Stimulated activated naive B cell treated with anti-CD40 and anti-IgM and Interleukin-4, amounts not matched to agents 10 μg/mL and 1 μg/mL and 100 μg/mL, for 72 hours (primary cell): Measurements from ENCODE around the gene SHROOM3.
A peak's percentile ranks its signal among the peaks of the same experiment; 100 is the strongest.
"Not testable (repeated sequence)": the region's sequence is repeated elsewhere in the genome, so short reads cannot be mapped to it uniquely, and the experiment has no call there.

Experiments used
- ATAC-seq, 2 donors: fragments of 150-1000 bp; cut with Tn5 transposase; replicated peaks; 2 replicates each; pipeline ENCODE4 v1.10.0; 2021; ENCODE audit warnings: moderate library complexity in 1 of 2
- DNase-seq: peaks from one replicate; pipeline ENCODE4 v3.0.0; 2021
- H3K27ac Mint-ChIP-seq: one replicate; pipeline ENCODE4 v1.8.0; 2022; ENCODE audit warnings: mild to moderate bottlenecking, mixed read lengths
- H3K27me3 Mint-ChIP-seq, 2 donors: one replicate each; pipeline ENCODE4 v1.8.0; 2022; ENCODE audit warnings: mixed read lengths in 2 of 2
- H3K36me3 Mint-ChIP-seq, 2 donors: one replicate each; pipeline ENCODE4 v1.8.0; 2022; ENCODE audit warnings: mixed read lengths in 2 of 2, mild to moderate bottlenecking in 1 of 2
- H3K4me1 Mint-ChIP-seq, 2 donors: one replicate each; pipeline ENCODE4 v1.8.0; 2022; ENCODE audit warnings: mixed read lengths in 2 of 2, mild to moderate bottlenecking in 1 of 2
- H3K4me3 Mint-ChIP-seq, 2 donors: one replicate each; pipeline ENCODE4 v1.8.0; 2022; ENCODE audit warnings: mild to moderate bottlenecking in 2 of 2, mixed read lengths in 2 of 2, moderate library complexity in 1 of 2
- H3K9me3 Mint-ChIP-seq, 2 donors: one replicate each; pipeline ENCODE4 v1.8.0; 2022; ENCODE audit warnings: mixed read lengths in 2 of 2, mild to moderate bottlenecking in 1 of 2

Gene SHROOM3

GRCh38 chr4:76712564-76712963 lies 277.5 kb downstream of the SHROOM3 start:
- Mint-ChIP-seq H3K4me1 (peaks cover 6 to 16% of the 10 kb centered on the region in 2 donors), H3K9me3 (no peaks in the 10 kb centered on the region), H3K4me3 (no peak overlapping the region), H3K27me3 (no peaks in the 10 kb centered on the region), H3K36me3 (no peaks in the 10 kb centered on the region), H3K27ac (no peak overlapping the region)
- DNase-seq (no peak), ATAC-seq (no peak)

DNA sequence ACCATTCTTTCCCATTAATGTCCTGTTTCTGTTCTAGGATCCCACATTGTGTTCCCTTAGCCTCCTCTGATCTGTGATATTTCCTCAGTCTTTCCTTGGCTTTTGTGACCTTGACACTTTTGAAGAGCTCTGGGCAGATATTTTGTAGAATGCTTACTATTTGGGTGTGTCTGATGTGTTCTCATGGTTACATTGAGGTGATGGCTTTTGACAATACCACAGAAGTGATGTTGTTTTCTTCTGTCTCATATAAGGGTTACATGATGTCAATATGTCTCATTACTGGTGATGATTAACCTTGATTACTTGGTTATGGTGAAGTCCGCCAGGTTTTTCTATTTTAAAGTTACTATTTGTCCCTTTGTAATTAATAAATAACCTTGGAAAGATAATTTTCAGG lies 279.2 kb downstream of the SHROOM3 start:
- DNase-seq (no peak), ATAC-seq (no peak)
- Mint-ChIP-seq H3K9me3 (no peaks in the 10 kb centered on the region), H3K27me3 (no peaks in the 10 kb centered on the region), H3K4me3 (no peak overlapping the region), H3K36me3 (no peaks in the 10 kb centered on the region), H3K27ac (no peak overlapping the region), H3K4me1 (peaks cover 6 to 16% of the 10 kb centered on the region in 2 donors)

GRCh38 chr4:76716020-76716419 lies 281.0 kb downstream of the SHROOM3 start:
- Mint-ChIP-seq H3K9me3 (no peaks in the 10 kb centered on the region), H3K36me3 (no peaks in the 10 kb centered on the region), H3K4me3 (no peak overlapping the region), H3K27me3 (no peaks in the 10 kb centered on the region), H3K27ac (no peak overlapping the region), H3K4me1 (peaks cover 6 to 16% of the 10 kb centered on the region in 2 donors)
- no peak for DNase-seq
- ATAC-seq = no peak

GRCh38 chr4:76716658-76717057 lies 281.6 kb downstream of the SHROOM3 start:
- DNase-seq (no peak), ATAC-seq (no peak)
- Mint-ChIP-seq H3K4me1 (peaks cover 6 to 16% of the 10 kb centered on the region in 2 donors), H3K27me3 (no peaks in the 10 kb centered on the region), H3K4me3 (no peak overlapping the region), H3K27ac (no peak overlapping the region), H3K9me3 (no peaks in the 10 kb centered on the region), H3K36me3 (no peaks in the 10 kb centered on the region)

- Mint-ChIP-seq H3K9me3 (no peaks in the 10 kb centered on the region), H3K27me3 (no peaks in the 10 kb centered on the region), H3K4me1 (peaks cover 6 to 16% of the 10 kb centered on the region in 2 donors), H3K4me3 (no peak overlapping the region), H3K36me3 (no peaks in the 10 kb centered on the region), H3K27ac (no peak overlapping the region)
- DNase-seq (no peak), ATAC-seq (no peak)
Measured at GRCh38 chr4:76717431-76717830, 282.4 kb downstream of the SHROOM3 start.

DNA sequence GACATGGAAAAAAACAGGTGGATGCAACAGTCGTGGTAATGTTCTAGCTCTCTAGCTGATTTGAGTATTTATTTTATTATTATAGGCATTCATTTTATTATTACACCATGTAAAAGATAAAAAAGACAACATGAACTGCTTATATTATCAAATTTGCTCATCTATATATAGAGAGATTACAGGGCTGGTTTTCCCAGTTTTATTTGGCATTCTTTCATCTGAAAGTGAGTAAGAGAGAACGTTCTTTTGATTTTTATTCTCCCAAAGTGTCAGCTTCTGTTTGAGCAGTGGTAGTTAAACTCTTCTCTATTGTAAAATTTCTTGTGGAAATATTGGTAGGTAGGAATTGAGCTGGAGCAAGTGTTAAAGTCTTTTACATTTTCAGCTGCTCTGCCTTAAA lies 283.0 kb downstream of the SHROOM3 start:
- ATAC-seq (no peak), DNase-seq (no peak)
- Mint-ChIP-seq H3K4me3 (no peak overlapping the region), H3K27me3 (no peaks in the 10 kb centered on the region), H3K9me3 (no peaks in the 10 kb centered on the region), H3K27ac (no peak overlapping the region), H3K4me1 (peaks cover 6 to 16% of the 10 kb centered on the region in 2 donors), H3K36me3 (no peaks in the 10 kb centered on the region)

GRCh38 chr4:76718831-76719230 lies 283.8 kb downstream of the SHROOM3 start:
- no peaks in the 10 kb centered on the region for H3K27me3 Mint-ChIP-seq
- H3K9me3 Mint-ChIP-seq = no peaks in the 10 kb centered on the region
- H3K36me3 Mint-ChIP-seq = no peaks in the 10 kb centered on the region
- H3K27ac Mint-ChIP-seq = no peak overlapping the region
- no peak for ATAC-seq
- peaks cover 8 to 23% of the 10 kb centered on the region in 2 donors for H3K4me1 Mint-ChIP-seq
- no peak for DNase-seq
- no peak overlapping the region for H3K4me3 Mint-ChIP-seq

DNA sequence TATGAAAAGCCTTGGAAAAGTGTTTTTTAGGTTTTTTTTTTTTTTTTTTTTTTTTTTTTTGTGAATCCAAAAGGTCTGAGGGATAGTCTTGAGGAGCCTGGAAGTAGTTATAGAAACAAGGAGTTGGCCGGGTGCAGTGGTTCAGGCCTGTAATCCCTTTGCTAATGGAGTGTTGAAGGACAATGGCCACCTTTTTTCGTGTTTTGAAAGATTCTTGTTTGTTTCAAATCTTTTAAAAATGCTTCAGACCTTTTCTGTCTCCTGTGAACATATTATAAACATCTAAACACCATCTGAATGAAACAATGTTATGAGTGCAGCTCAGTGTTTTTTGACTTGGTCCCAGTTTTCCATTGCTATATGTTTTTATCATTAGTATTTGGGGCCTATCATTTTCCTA lies 285.1 kb downstream of the SHROOM3 start:
- H3K36me3 Mint-ChIP-seq = no peaks in the 10 kb centered on the region
- DNase-seq (no peak), ATAC-seq (no peak)
- H3K27me3 Mint-ChIP-seq = no peaks in the 10 kb centered on the region
- H3K27ac Mint-ChIP-seq = no peak overlapping the region
- no peaks in the 10 kb centered on the region for H3K9me3 Mint-ChIP-seq
- H3K4me1 Mint-ChIP-seq = peaks cover 8 to 23% of the 10 kb centered on the region in 2 donors
- no peak overlapping the region for H3K4me3 Mint-ChIP-seq

DNA sequence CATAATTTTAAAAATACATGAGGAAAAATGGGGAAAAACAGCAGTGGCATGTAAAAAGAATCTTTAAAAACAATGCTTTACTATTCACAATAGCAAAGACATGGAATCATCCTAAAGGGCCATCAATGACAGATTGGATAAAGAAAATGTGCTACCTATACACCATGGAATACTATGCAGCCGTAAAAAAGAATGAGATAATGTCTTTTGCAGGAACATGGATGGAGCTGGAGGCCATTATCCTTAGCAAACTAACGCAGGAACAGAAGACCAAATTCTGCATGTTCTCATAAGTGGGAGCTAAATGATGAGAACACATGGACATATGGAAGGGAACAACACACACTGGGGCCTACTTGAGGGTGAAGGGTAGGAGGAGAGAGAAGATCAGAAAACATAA lies 287.1 kb downstream of the SHROOM3 start:
- peaks cover 5 to 10% of the 10 kb centered on the region in 2 donors for H3K4me1 Mint-ChIP-seq
- not testable (repeated sequence) for H3K9me3 Mint-ChIP-seq, H3K27me3 Mint-ChIP-seq, H3K36me3 Mint-ChIP-seq, ATAC-seq, H3K4me3 Mint-ChIP-seq, H3K27ac Mint-ChIP-seq, DNase-seq

DNA sequence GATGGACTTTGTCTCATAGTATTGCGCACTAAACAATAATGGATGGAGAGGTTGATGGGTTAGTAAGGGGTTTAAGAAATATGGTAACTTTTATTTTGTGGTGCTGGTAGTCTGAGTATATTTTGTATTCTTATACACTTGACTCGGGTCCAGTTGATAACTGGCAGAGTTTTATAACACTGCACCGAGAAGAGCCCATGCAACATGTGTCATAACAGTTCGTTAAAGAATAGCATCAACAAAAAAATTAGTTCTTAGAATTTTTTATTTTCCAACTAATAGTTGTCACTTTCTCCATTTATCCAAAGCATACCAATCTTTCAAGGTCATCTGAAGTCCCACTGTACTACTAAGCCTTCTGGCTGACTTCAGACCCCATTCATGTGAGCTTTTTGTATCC lies 287.8 kb downstream of the SHROOM3 start:
- Mint-ChIP-seq H3K4me3 (no peak overlapping the region), H3K36me3 (no peaks in the 10 kb centered on the region), H3K27me3 (peaks cover 0 to 5% of the 10 kb centered on the region in 2 donors), H3K9me3 (no peaks in the 10 kb centered on the region), H3K27ac (no peak overlapping the region), H3K4me1 (peaks cover 2 to 7% of the 10 kb centered on the region in 2 donors)
- DNase-seq (no peak), ATAC-seq (no peak)

DNA sequence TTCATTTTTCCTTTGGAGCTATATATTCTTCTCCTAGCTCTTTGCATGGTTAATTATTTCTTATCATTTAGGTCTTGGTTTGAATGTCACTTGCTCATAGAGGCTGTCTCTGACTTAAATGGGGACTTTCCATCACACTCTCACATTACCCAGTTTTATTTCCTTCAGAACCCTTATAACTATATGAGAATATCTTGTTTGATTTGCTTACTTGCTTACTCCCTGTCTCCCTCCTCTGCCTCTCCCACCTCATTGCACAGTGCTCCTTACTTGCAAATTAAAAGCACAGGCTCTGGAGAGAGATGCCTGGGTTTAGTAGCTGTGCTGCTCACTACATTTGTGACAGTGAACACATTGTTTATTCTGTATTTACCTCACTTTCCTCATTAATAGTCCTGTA lies 288.3 kb downstream of the SHROOM3 start:
- Mint-ChIP-seq H3K4me3 (no peak overlapping the region), H3K27ac (no peak overlapping the region), H3K9me3 (no peaks in the 10 kb centered on the region), H3K36me3 (no peaks in the 10 kb centered on the region), H3K27me3 (peaks cover 4 to 5% of the 10 kb centered on the region in 2 donors), H3K4me1 (peaks cover 3 to 7% of the 10 kb centered on the region in 2 donors)
- DNase-seq = no peak
- ATAC-seq = peak; percentile 39 to 51

DNA sequence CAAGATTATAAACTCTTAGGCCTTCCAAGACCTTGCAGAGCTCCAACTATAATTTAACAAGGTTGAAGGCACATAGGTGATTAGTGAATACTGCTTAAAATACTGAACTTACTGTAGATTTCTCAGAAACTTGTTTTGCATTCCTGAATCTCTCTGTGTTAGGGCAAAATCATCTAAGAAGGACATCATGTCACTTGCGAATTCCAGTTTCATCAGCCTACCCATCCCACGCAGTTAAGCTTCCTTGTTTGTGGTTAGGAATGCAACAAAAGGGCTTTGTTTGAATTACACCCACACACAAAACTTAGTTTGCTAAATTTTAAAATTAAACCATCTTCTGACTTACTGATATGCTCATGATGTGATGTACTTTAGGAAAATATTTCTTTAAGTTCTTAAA lies 288.9 kb downstream of the SHROOM3 start:
- H3K4me3 Mint-ChIP-seq = no peak overlapping the region
- no peaks in the 10 kb centered on the region for H3K36me3 Mint-ChIP-seq
- ATAC-seq = no peak
- DNase-seq = no peak
- peaks cover 3 to 13% of the 10 kb centered on the region in 2 donors for H3K4me1 Mint-ChIP-seq
- no peak overlapping the region for H3K27ac Mint-ChIP-seq
- H3K9me3 Mint-ChIP-seq = no peaks in the 10 kb centered on the region
- peaks cover 5 to 9% of the 10 kb centered on the region in 2 donors for H3K27me3 Mint-ChIP-seq

DNA sequence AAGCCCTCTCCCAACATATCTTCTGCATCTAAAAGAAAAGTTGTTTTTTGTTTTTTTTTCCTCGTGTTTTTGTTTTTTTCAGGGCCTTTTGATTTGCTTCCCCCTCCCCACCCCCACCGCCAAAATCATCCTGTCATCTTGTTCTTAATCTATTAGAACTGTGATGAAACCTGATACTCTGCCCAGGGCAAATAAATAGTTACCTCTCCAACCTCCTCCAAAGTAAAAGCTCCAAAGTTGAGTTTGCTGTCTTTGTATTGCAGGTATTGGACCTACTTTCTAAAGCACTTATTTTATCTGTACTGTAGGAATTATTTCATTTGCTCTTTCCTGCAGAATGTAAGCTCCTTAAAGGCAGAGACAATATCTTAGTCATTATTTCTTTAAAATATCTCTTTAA lies 290.0 kb downstream of the SHROOM3 start:
- H3K4me1 Mint-ChIP-seq = peaks cover 6 to 19% of the 10 kb centered on the region in 2 donors
- H3K27ac Mint-ChIP-seq = no peak overlapping the region
- H3K36me3 Mint-ChIP-seq = no peaks in the 10 kb centered on the region
- ATAC-seq (no peak), DNase-seq (no peak)
- H3K27me3 Mint-ChIP-seq = peaks cover 5 to 9% of the 10 kb centered on the region in 2 donors
- no peak overlapping the region for H3K4me3 Mint-ChIP-seq
- H3K9me3 Mint-ChIP-seq = no peaks in the 10 kb centered on the region

DNA sequence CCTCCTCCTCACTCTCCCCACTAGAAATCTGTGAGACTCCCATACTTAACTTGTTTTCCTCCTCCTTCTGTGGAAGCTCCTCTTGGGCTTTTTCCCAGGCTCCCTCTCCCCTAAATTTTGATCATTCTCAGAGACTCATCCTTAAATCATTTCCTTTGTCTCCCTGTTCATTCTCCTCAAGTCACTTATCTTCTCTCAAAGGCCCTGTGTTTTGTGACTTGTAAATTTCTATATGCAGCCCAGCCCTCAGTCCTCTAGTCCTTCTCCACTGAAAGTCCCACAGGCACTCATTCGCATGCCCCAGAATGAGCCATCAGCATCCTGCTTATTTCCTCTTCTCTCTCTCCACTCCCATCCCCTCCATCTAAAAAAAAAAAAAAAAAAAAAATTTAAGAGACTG lies 291.1 kb downstream of the SHROOM3 start:
- DNase-seq = no peak
- H3K4me3 Mint-ChIP-seq = no peak overlapping the region
- no peak overlapping the region for H3K27ac Mint-ChIP-seq
- H3K27me3 Mint-ChIP-seq = peaks cover 5 to 9% of the 10 kb centered on the region in 2 donors
- H3K4me1 Mint-ChIP-seq = peaks cover 6 to 19% of the 10 kb centered on the region in 2 donors
- H3K9me3 Mint-ChIP-seq = no peaks in the 10 kb centered on the region
- ATAC-seq = no peak
- H3K36me3 Mint-ChIP-seq = no peaks in the 10 kb centered on the region

DNA sequence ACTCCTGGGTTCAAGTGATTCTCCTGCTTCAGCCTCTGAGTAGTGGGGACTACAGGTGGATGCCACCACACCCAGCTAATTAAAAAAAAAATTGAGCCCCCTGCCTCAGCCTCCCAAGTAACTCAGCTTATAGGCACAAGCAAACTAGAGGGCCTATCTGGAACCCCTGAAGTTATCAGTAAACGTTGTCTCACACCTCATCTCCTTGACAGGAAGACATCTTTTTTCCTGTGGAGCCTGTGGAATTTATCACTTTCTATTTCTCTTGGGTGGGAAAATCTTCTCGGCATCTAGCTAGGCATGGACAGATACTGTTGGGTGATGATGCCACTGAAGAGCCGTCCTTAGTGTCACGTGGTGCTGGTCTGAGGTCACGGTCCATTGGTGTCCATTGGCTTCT lies 291.6 kb downstream of the SHROOM3 start:
- Mint-ChIP-seq H3K4me3 (no peak overlapping the region), H3K9me3 (no peaks in the 10 kb centered on the region), H3K36me3 (no peaks in the 10 kb centered on the region), H3K27me3 (peaks cover 5 to 9% of the 10 kb centered on the region in 2 donors), H3K4me1 (peaks cover 6 to 19% of the 10 kb centered on the region in 2 donors), H3K27ac (no peak overlapping the region)
- ATAC-seq = no peak
- DNase-seq = no peak

DNA sequence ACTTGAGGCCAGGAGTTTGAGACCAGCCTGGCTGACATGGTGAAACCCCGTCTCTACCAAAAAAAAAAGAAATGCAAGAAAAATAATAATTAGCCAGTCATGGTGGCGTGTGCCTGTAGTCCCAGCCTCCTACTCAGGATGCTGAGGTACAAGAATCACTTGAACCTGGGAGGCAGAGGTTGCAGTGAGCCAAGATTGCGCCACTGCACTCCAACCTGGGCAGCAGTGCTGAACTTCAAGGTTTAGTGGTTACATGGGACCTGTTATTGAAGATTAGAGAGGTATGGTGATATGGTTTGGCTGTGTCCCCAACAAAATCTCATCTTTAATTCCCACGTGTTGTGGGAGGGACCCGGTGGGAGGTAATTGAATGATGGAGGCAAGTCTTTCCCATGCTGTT lies 292.9 kb downstream of the SHROOM3 start:
- not testable (repeated sequence) for H3K36me3 Mint-ChIP-seq, ATAC-seq, H3K27me3 Mint-ChIP-seq, H3K27ac Mint-ChIP-seq, DNase-seq, H3K4me3 Mint-ChIP-seq, H3K9me3 Mint-ChIP-seq
- peaks cover 6 to 19% of the 10 kb centered on the region in 2 donors for H3K4me1 Mint-ChIP-seq
